ENCODE results near the gene IGSF8.
"Not testable (repeated sequence)": the region's sequence is repeated elsewhere in the genome, so short reads cannot be mapped to it uniquely, and the experiment has no call there.

Gene IGSF8

DNA sequence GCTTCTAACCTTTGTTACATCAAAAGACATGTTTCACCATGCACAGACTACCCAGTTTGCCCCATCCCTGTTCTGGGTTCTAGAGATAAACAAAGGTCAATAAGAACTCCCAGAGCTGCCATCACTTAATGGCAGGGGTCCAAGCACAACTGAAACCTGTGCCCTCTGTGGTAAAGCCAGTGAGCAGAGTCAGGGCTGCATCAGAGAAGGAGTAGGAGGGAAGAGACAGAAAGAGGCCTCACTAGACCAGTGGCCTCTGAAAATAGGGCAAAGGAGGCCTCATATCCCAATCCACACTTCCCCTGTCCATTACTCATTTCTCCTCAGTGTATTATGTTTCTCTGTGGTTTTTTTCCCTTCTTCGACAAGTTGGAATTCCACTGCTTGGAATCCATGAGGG is 27.3 kb upstream of the IGSF8 start:
- DNase-seq = no peak

DNA sequence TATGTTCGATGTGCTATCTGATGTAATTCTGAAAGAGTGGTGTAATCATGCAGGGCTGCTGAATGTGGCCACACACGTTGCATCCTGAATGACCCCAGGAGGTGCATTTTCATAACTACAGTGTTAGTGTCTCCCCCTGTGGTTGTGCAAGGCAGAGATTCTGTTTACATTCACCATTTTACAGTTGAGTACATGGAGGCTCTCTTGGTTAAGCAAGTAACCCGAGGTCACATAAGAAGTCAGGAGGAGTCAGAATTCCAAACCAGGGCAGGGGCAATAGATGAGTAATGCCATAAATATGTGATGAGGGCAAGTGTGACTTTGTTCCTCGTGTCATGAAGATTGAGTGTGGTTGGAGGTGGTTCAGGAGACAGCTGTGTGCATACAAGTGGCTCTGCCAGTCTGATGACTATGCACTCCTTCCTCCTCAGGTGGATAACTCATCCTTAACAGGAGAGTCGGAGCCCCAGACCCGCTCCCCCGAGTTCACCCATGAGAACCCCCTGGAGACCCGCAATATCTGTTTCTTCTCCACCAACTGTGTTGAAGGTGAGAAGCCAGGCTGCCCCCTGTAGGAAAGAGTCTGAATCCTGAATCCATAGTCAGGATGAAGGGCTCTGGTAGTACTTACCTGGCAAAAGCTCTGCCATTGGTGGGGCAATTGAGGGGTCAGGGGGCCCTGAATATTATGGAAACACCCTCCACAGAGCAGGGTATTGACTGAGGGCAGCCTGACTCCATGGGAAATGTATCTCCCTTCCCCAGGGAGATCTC is 26.5 kb upstream of the IGSF8 start:
- DNase-seq = no peak

DNA sequence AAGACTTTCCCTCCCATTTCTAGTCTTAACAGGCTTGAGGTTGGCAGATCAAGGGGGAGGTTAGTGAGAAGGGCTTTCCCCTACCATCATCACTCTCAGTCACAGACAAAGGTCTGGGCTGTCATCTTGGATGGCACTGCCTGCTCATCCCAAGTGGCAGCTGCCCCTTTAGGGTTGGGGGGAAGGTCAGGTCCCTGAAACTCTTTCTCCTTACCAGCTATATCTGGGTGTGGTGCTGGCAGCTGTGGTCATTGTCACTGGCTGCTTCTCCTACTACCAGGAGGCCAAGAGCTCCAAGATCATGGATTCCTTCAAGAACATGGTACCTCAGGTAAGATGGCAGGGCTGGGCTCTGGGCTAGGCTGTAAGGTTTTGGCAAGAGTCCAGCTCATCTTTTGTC is 25.3 kb upstream of the IGSF8 start:
- DNase-seq = no peak

DNA sequence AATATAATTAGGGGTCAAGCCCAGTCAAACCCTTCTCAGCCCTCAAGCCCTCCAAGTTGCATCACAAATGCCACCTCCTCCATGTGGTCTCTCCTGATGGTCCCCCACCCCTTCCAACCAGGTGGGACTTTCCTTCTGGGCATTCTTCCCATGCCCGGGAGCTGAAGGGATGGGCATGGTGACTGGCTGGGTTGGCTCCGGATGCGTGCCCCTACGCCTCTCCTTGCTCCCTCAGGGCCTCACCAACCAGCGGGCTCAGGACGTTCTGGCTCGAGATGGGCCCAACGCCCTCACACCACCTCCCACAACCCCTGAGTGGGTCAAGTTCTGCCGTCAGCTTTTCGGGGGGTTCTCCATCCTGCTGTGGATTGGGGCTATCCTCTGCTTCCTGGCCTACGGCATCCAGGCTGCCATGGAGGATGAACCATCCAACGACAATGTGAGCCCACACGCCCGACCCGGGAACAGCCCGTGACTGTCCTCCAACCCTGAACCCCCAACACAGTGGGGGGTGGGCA is 24.6 kb upstream of the IGSF8 start:
- no peak for DNase-seq

GRCh38 chr1:160121388-160121787 is 23.0 kb upstream of the IGSF8 start:
- DNase-seq = no peak

DNA sequence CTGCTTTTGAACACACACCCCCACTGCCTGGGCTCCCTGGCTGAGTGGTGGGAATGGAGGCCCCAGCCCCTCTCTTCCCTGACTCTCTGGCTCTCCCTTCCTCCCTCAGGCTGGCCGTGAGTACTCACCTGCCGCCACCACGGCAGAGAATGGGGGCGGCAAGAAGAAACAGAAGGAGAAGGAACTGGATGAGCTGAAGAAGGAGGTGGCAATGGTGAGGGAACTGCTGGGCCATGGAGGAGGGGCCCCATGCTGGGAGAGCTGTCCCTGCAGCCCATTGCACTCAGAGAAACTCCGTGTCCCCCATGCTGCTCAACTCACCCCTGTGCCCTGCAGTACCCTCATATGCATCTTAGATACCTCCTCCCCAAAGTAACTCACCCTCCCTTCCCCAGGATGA is 22.4 kb upstream of the IGSF8 start:
- DNase-seq = no peak

DNA sequence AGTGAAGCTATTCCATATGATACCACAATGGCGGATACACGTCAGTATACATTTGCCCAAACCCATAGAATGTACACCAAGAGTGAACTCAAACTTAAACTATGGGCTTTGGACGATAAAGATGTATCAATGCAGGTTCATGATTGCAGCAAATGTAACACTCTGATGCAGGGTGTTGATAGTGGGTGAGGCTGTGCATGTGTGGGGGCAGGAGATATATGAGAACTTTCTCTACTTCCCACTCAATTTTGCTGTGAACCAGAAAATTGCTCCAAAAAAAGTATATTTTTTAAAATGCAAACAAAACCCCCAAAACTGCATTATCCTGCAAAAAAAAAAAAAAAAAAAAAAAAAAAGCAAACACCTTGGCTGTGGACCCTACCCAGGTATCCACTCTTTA is 20.5 kb upstream of the IGSF8 start:
- DNase-seq = no peak

DNA sequence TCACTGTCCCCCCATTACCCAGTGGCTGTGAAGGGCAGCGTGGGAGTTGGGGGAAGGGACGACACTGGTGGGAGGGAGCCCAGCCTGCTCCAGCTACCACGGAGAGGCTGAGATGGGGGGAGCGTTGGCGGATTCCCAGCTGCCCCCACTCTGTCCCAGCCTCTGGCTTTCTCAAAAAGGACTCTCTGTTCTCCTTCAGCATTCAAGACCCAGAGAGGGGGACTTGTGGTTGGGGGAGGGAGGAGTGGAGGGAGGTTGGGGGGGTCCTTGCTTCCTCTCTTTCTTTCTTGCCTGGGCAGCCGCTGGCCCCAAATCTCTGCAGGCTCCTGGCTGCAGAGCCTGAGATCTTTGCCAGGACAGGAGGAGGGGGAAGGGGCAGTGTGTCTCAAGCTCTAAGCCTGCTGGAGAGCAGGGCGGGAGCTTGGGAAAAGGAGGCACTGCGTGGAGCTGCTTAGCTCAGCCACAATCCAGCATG is 19.3 kb upstream of the IGSF8 start:
- no peak for DNase-seq

DNA sequence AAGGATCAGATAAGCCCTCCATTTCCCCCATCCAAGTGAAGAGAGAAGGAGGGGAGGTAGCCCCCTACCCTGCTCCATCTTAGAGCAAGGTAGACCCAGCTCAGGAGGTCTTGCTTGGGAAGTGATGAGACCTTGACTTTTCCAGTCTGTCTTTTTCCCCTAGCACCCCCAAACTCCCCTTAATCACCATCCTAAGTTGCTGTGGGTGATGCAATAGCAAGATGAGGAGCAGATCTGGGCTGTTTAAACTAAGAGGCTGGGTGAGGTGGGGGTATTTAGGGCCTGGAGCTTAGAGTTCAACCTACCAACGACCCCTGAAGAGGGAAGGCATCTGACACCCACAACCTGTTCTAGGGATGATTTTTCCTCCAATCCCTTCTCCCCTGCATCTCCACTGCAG is 18.9 kb upstream of the IGSF8 start:
- DNase-seq = no peak

DNA sequence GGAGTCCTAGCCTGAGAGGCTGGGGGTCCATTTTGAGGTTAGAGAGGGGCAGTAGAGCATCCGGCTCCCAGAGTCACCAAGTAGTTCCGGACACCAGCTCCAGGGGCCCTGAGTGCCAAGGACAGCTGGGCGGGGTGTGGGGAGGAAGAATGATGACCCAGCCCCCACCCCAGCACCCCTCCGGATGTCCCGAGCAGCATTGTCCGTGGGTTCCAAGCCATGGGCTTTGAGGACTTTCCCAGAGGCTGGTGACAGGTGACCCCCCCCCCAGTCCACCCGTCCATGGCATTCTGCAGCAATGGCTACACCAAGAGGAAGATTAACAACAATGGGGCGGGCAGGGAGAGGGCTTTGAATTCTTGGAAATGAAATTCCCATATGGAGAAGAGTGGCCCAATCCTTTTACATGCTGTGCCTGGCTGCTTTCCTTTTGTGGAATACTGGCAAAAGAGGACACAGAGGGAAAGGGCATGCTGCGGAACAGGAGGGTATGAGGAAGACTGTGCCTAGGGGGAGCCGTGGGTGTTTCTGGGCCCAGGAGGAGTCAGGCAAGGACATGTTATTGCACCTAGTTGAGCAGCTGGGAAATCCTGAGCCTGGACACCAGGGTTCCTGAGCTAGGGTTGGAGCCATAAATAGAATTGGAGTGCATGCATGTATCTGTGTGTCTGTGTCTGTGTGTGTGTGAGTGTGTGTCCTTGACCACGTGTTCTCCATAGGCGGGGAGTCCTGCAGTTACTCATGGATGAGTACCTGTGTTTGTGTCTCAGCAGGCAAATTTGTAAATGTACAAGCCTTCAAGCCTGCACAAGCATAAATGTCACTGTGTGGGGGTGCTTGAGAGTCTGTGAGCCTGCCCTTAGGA is 18.1 kb upstream of the IGSF8 start:
- DNase-seq = no peak

DNA sequence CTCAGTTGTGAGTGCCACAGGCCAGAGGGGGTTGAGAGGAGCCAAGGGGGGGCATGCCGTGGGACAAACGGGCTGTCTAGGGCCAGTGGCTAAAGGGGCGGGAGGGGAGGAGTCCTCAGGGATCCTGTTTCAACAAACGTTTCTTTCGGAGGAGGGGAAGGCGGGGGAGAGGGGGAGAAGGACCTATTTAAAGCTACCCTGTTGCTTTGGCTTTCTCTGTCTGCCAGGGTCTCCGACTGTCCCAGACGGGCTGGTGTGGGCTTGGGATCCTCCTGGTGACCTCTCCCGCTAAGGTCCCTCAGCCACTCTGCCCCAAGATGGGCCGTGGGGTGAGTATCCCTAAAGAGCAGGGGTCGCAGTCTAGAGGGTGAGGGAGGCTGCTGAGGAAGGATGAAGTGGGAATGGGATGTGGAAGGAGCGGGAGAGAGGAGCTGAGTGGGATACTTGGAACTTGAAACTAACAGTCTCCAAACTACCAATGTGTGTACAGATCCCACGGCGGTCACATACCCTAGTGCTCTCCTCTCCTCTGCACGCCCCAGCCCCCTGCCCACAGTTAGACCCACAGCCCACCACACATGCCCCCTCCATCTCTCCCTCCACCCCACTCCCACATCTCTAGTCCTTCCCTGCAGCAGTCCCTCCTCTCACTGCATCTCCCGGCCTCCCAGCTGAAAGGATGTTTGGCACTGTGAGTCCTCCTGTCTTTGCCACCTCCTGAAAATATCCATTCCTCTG is 17.3 kb upstream of the IGSF8 start, which contains the start of gene ATP1A2:
Gene ATP1A2 (plus strand): TSS at position 215 of the 738 bp plus-strand sequence. CDS start 103 bp downstream, at position 318.
- no peak for DNase-seq

- no peak for DNase-seq
These were observed 15.7 kb upstream of the IGSF8 start for GRCh38 chr1:160114085-160114484.

- no peak for DNase-seq
These were observed 15.0 kb upstream of the IGSF8 start for GRCh38 chr1:160113407-160113806.

- no peak for DNase-seq
These were observed 13.9 kb upstream of the IGSF8 start for GRCh38 chr1:160112357-160112756.

- not testable (repeated sequence) for DNase-seq
These were observed 13.0 kb upstream of the IGSF8 start for GRCh38 chr1:160111462-160111861.

- no peak for DNase-seq
These were observed 11.3 kb upstream of the IGSF8 start for GRCh38 chr1:160109686-160110085.

DNA sequence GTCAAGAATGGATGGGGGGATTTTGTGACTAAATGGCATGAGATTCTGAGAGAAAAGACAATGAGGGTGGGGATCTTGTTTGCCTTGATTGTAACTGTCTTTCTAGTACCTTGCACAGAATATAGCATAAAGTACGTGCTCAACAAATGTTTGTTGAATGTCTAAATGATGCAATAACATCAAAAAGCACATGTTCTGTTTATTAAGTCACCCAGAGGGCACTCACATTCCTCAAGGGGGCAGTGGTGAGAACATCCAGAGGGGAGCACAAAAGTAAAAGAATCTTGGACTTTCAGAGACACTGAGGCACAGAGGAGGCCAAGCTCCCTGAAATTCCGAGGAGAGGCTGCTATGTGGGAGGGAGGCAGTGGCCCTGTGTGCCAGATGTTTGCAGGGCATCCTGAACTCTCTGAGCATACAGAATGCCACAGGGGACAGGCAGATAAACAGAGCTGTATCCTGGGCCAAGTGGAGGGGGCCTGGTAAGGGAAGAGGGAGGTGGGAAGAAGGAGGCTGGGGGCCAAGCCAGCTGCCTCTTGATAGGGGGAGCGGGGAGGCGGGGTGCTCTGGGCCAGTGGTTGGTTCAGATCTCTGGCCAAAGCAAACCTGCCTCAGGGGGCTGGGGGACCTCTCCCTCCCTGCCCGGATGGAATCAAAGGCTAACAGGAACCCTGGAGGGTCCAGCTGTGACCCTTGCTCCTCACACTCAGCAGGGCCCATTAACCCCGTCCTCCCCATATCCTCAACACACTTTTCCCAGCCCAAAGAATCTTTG is 10.7 kb upstream of the IGSF8 start:
- no peak for DNase-seq

- no peak for DNase-seq
These were observed 9.1 kb upstream of the IGSF8 start for GRCh38 chr1:160107512-160107911.

GRCh38 chr1:160105155-160105554 is 6.7 kb upstream of the IGSF8 start:
- no peak for DNase-seq

DNA sequence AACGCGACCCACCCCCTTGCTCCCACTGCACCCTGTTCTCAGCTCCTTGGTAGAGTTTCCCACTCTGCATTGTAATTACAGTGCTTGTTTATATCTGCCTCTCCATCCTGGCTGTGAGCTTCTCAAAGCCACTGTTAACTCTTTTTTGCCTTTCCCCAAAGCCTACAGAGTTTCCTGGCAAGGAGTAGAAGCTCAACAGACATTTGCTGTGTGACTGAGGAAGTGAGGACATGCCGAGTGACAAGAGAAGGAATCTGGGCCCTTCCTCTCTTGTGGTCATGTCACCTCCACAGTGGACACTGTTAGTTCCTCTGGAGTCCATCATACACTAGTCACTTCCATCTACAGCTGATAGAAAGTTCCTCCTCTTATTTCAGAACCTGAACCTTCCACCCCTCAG is 6.1 kb upstream of the IGSF8 start:
- DNase-seq = no peak

GRCh38 chr1:160103658-160104408 is 5.4 kb upstream of the IGSF8 start:
- DNase-seq = no peak
